GM21786 (cell line): ENCODE results near the gene ZNF575.

ENCODE experiments used
- ATAC-seq: cut with Tn5 transposase; IDR thresholded peaks from one replicate; pipeline ENCODE4 v1.9.1; 2021; ENCODE audit not compliant: unreplicated experiment

ZNF575 gene

DNA sequence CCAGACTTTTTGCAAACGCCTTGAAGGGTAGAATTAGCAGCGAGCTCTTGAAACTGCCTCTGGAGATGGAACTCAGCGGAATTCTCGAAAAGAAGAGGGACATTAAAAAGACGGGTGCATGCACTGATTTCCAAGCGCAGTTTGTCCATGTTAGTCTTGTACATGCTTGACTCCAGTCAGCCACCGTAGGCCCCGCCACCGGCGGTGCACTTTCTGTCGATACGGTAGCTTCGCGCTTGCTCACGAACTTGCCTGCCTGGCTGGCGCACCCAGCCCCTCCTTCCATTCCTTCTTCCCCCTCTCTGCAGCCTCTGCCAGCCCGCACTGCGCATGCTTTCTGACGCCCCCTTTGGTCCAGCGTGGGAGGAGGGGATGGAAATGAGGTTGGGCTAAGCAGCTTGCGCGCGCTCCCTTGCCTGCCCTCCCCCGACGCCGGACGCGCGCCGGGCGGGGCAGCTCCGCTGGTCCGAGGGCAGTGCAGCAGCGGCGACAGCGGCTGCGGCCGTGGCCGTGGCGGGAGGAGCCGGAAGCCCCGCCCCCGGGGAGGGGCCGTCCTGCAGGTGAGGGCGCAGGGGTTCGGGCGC lies at the start of gene ZNF575:
ZNF575 (plus strand) TSS at position 227 of the 584 bp plus-strand sequence. CDS start 1,235 bp downstream, outside the sequence.
- ATAC-seq: peak; percentile 57

- no peak for ATAC-seq
These were observed 49.7 kb upstream of the ZNF575 start for GRCh38 chr19:43483281-43483680.

- no peak for ATAC-seq
These were observed 47.0 kb upstream of the ZNF575 start for GRCh38 chr19:43485951-43486350.

DNA sequence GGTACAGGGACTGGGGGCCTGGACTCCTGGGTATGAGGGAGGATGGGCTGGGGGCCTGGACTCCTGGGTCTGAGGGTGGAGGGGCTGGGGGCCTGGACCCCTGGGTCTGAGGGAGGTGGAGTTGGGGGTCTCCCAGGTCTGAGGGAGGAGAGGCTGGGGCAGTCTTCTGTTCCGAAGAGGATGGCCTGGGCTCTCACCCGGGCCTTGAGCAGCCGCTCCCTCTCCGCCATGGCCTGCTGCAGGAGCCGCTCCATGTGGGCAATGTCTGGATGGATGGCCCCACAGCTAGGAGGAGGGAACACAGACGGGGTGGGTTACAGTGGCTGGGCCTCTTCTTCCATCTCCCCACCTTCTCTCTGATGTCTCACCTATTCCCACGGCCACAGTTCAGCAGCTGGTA lies 46.6 kb upstream of the ZNF575 start:
- ATAC-seq: no peak

DNA sequence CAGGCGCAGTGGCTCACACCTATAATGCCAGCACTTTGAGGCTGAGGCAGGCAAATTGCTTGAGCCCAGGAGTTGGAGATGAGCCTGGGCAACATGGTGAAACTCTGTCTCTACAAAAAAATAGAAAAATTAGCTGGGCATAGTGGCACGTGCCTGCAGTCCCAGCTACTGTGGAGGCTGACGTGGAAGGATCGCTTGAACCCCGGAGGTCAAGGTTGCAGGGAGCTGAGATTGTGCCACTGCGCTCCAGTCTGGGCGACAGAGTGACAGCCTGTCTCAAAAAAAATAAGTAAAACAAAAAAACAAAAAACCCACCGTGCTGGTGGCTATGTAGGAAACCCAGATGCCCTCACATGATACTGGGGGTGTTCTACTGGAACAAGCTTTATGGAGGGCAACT lies 44.8 kb upstream of the ZNF575 start:
- no peak for ATAC-seq

DNA sequence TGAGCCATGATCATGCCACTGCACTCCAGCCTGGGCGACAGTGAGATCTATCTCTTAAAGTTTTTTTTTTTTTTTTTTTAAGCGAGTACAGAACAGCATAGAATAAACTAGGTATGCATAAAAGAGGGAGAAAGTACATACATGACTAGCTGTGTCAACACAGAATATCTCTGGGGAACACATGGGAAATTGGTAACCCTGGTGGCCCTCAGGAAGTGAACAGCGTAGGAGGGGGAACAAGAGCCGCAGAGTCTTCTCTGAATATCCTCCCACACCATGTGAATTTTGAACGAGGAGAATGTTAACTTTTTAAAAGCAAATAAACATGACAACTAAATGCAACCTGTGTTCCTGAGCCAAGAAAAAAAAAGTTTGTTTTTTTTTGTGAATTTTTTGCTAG lies 43.7 kb upstream of the ZNF575 start:
- no peak for ATAC-seq

DNA sequence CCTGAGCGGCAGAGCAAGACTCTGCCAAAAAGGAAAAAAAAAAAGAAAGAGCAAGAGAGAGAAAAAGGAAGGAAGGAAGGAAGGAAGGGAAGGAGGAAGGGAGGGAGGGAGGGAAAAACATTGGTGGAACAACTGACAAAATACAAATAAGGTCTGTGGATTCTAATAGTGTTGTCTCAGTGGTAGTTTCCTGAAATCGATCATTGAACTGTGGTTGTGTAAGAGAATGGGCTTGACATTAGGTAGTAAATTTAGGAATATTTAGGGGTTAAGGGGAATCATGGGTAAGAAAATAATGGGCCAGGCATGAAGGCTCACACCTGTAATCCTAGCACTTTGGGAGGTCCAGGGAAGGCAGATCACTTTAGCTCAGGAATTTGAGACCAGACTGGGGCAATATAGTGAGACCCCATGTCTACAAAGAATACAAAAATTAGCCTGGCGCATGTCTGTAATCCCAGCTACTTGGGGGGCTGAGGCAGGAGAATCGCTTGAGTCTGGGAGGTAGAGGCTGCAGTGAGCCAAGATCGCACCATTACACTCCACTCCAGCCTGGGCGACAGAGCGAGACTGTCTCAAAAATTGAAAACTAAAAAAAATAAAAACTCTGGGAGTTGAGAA lies 42.9 kb upstream of the ZNF575 start:
- no peak for ATAC-seq

GRCh38 chr19:43490759-43491158 lies 42.2 kb upstream of the ZNF575 start:
- ATAC-seq: no peak

DNA sequence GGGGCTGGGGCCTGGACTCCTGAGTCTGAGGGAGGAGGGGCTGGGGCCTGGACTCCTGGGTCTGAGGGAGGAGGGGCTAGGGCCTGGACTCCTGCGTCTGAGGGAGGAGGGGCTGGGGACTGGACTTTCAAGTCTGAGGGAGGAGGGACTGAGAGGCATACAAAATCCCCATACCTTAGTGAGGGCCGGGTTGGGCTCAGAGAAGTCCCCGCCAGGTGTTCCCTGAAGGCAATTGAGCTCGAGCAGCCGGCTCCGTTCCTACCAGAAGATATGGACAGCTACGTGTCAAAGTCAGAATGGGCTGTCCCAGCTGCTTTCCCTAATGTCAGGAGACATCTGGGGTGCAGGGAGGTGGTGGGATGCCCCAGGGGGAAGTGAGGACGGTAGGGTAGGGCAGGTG lies 37.9 kb upstream of the ZNF575 start:
- no peak for ATAC-seq

DNA sequence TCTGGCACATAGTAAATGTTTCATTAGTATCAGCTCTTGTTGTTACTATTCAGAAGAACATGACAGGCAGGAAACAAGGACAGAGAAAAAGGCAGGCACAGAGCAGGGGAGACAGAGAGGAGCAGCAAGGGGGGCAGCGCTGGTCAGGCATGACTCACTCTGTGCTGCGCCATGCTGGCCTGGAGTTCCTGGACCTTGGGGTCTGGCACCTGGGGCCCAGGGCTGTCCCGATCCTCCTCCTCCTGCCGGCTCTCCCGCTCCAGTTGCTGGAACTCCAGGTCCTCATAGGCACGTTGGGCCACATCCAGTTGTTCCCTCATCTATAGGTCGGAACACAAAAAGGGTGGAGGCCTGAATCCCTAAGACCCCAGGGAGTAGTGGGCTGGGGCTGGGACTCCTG lies 36.0 kb upstream of the ZNF575 start:
- ATAC-seq: no peak

- ATAC-seq: no peak
These were observed 34.6 kb upstream of the ZNF575 start for GRCh38 chr19:43498233-43498842.

- ATAC-seq: no peak
These were observed 33.9 kb upstream of the ZNF575 start for GRCh38 chr19:43499042-43499441.

- no peak for ATAC-seq
These were observed 31.1 kb upstream of the ZNF575 start for GRCh38 chr19:43501661-43502418.

DNA sequence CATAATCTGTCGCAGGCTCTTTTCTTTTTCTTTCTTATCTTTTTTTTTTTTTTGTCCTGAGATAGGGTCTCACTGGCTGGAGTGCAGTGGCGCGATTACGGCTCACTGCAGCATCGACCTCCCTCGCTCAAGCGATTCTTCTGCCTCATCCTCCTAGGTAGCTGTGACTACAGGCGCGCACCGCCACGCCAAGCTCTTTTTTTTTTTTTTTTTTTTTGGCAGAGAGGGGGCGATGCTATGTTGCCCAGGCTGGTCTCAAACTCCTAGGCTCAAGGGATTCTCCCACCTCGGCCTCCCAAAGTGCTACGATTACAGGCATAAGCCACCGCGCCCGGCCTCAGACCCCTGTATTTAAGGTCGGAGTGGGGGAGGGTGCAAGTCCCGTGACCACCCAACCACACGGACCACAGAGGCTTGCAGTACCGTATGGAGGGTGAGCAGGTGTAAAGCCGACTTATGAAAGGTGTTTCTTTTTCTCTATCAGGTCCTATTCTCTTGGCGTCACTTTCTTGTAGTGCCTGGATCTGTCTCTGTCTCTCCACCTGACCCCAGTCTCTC lies 30.5 kb upstream of the ZNF575 start:
- no peak for ATAC-seq

DNA sequence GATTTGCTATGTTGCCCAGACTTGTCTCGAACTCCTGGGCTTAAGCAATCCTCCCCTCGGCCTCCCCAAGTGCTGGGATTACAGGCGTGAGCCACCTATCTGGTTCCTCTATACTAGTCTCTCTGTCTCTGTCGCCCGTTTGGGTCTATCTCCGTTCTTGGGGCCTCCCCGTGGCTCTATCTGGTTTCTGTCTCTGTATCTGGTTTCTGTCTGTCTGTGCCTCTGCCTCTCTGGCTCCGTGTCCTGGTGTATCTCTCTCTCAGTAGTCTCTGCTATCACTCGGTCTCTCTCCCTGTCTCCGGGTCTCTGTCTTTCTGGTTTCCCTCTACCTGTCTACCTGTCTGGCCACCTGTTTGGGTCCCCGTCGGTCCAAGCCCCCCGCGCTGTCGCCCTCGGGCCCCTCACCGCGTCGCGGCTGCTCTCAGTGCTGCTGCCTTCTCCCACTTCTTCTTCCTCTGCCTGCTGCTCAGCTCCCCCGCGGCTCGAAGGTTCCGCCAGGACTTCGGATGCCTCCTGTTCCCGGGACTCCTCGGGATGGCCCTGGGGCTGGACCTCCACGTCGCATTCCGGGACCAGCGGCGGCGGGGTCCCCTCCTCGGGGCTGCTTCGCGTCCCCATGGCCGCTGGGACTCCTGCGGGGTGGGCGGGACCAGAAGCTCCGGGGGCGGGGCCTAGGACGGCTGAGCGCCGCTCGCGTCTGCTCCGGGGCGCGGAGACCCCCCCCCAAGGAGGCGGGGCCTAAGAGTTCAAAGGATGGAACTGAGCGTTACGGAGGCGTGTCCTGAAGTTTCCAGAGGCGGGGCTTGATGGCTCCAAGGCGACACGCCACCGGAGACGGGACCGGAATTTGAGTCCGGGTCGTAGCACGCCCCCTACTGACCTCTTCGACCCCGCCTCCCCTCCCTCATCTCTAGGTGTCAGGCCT lies 29.2 kb upstream of the ZNF575 start:
- peak; percentile 86 for ATAC-seq

DNA sequence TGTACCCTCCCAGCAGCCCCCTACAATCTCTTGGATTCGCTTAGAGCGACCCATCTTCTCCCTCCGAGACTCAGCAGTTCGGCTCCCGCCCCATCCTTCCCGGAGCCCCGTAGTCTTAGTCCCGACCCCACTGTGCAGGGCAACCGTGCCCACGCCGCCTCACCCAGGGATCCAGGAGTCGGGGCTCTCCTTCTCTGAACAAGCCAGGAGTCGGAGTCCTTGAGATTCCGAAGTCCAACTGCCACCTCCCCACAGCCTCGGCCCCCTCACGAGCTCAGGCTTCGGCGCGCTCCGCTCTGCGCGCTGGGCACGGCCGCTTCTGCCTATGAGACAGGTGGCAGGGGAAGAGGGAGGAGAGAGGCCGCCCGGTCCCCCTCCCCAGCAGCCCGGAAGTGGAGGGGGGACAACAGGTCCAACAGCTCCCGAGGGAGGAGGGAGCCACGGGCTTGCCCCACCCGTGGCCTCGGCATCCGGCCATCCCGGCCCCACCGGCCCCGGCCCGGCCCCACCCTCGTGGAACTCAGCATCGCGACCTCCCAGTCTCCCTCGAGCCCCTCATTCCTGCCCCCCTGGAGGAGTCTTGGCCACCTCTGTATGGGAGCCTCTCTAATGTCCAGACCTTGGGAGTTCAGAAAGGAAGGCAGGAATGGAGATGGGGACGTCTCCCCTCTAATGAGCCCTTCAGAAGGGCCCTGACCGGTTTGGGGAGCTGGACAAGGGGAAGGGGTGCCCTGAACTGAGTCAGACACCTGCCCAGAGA lies 28.4 kb upstream of the ZNF575 start, which contains the start of gene PHLDB3:
PHLDB3 (minus strand) TSS at position 321 of the 760 bp plus-strand sequence. CDS start 628 bp downstream, outside the sequence.
- peak; percentile 20 for ATAC-seq

DNA sequence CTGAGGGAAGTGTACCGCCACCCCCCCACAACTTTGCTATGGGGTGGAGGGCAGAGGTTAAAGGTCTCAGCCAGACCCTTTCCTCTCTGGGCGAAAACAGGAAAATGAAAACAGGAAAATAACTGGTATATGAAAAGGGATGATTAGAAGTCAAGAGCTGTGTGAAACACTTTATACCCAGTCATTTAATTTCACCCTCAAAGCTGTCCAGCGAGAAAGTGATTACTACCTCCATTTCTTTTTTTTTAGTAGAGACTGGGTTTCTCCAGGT lies 27.9 kb upstream of the ZNF575 start:
- ATAC-seq: no peak

DNA sequence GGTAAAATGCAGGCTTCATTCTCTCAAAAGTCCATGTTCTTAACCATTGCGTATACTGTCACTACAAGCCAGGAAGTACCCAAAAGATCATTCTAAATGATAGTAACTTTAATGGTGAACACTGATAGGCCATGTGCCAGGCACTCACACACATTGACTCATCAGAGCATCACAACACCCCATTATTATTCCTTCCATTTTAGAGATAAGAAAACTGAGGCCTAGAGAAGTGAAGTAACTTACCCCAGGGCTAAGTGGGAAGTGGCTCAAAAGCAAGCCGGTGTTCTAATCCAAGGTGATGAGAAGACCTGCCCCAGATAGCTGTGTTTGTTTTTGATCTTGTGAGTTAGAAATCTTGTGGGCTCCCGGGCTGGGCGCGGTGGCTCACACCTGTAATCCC lies 27.0 kb upstream of the ZNF575 start:
- no peak for ATAC-seq

GRCh38 chr19:43506629-43507028 lies 26.4 kb upstream of the ZNF575 start:
- ATAC-seq: no peak

GRCh38 chr19:43507880-43508279 lies 25.1 kb upstream of the ZNF575 start:
- no peak for ATAC-seq
